IPS-18a (cell line): ENCODE data around the gene HIF1AN.

ENCODE experiments used
- H3K27ac ChIP-seq: one replicate; pipeline ENCODE4 v1.5.1; 2013; ENCODE audit warnings: low read length
- H3K27me3 ChIP-seq: one replicate; pipeline ENCODE4 v1.6.1; 2013; ENCODE audit warnings: mild to moderate bottlenecking, low read length; ENCODE audit not compliant: control insufficient read depth, insufficient read depth
- H3K36me3 ChIP-seq: one replicate; pipeline ENCODE4 v1.6.1; 2013; ENCODE audit warnings: low read depth, low read length; ENCODE audit not compliant: control insufficient read depth
- H3K4me1 ChIP-seq: one replicate; pipeline ENCODE4 v1.6.1; 2013; ENCODE audit warnings: low read depth, low read length; ENCODE audit not compliant: control insufficient read depth
- H3K4me3 ChIP-seq: one replicate; pipeline ENCODE4 v1.5.1; 2013; ENCODE audit warnings: low read length
- H3K9ac ChIP-seq: one replicate; pipeline ENCODE4 v1.6.1; 2013; ENCODE audit warnings: mild to moderate bottlenecking, low read length, moderate library complexity
- H3K9me3 ChIP-seq: one replicate; pipeline ENCODE4 v1.6.1; 2013; ENCODE audit warnings: low read depth, low read length; ENCODE audit not compliant: control insufficient read depth

HIF1AN gene

DNA sequence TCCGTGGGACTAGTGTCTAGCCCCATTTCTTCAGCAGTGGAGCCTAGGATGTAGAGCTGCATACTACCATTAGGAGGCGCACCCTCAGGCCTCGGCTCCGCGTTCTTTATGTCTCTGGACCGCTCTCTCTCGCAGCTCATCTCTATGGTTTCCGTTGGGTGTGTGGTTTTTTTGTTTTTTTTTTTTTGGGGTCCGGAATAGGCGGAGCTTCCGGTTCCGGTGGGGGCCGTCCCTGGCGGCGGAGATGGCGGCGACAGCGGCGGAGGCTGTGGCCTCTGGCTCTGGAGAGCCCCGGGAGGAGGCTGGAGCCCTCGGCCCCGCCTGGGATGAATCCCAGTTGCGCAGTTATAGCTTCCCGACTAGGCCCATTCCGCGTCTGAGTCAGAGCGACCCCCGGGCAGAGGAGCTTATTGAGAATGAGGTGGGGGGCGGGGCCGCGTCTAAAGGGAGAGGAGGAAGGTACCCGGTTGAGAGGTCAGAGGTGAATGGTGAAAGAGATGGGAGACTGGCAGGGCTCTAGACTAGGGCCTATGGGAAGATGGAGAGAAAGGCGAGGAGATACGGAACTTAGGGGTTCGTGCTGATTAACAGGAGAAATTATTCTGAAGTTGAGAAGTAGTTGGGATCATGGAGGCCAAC lies at the start of gene HIF1AN:
TSS of gene HIF1AN (plus strand) at position 229 of the 639 bp plus-strand sequence. CDS start at position 245, 16 bp downstream.
- H3K9ac ChIP-seq = peak within 1 kb of the TSS; percentile 41
- H3K4me1 ChIP-seq = peaks cover 3% of the 10 kb centered on the region
- no peak within 1 kb of the TSS for H3K27ac ChIP-seq
- peak within 1 kb of the TSS; percentile 89 for H3K4me3 ChIP-seq
- no peaks in the 10 kb centered on the region for H3K27me3 ChIP-seq
- no peaks in the 10 kb centered on the region for H3K9me3 ChIP-seq
- H3K36me3 ChIP-seq = peaks cover 28% of the 10 kb centered on the region

DNA sequence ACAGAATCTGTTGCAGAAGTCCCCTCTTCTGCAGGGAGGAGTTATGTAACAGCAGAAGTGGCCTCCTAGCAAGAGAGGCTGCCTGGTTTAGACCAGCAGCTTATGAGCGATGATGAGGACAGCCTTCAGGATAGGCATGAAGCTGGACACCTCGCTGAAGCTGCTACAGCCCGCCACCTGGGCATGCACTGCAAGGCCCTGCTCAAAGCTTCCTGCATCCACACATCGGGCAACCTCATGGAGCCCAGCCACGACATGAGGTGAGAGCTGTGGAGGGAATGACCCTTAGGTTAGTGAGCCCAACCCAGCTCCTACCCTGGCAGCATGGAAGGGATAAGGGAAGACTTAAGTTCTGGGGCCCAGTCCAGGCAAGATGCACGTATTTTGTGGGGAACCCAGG lies 48.2 kb upstream of the HIF1AN start:
- Histone ChIP-seq H3K4me1 (peaks cover 32% of the 10 kb centered on the region), H3K9me3 (no peaks in the 10 kb centered on the region), H3K36me3 (no peaks in the 10 kb centered on the region), H3K4me3 (no peak overlapping the region), H3K9ac (no peak overlapping the region), H3K27me3 (peaks cover 99% of the 10 kb centered on the region), H3K27ac (no peak overlapping the region)

DNA sequence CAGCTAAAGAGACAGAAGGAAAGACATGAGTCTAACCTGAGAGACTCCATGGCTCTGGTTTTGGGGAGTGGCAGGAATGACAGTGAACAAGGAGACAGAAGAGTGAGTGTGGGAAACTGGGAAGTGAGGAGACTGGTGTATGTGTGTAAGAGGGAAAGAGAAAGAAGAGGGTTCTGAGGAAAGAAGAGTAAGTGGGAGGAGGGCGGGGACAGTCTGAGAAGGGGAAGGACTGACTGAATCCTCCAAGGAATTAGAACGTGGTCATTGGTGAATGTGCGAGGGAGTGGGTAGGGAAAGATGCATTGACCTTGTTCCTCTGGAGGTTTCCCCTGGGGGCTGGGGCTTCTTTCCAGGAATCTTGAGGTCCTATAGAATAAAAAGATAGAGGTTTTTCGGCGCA lies 46.3 kb upstream of the HIF1AN start:
- Histone ChIP-seq H3K4me1 (peaks cover 25% of the 10 kb centered on the region), H3K9me3 (no peaks in the 10 kb centered on the region), H3K36me3 (no peaks in the 10 kb centered on the region), H3K27ac (no peak overlapping the region), H3K27me3 (peaks cover 96% of the 10 kb centered on the region), H3K4me3 (no peak overlapping the region), H3K9ac (no peak overlapping the region)

DNA sequence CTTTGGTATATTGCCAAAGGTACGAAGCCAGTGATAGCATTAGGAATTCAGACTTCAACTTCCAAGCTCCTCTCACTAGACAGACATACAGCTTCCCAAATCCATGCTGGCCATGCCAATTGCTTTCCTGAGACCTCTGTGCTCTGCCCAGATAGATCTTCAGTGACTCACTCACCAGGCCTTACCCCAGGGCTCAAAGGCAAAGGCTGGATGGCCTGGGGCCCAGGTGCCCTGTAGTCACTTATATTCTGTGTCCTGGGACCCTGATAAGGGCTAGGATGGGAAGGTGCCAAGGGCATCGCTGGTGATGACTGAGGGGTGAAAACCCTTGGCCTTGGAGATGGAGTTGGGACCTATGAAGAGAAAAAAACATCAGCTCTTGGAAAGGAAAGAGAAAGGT lies 45.2 kb upstream of the HIF1AN start:
- H3K36me3 ChIP-seq = no peaks in the 10 kb centered on the region
- H3K4me3 ChIP-seq = no peak overlapping the region
- no peak overlapping the region for H3K27ac ChIP-seq
- no peak overlapping the region for H3K9ac ChIP-seq
- H3K4me1 ChIP-seq = peaks cover 13% of the 10 kb centered on the region
- H3K9me3 ChIP-seq = no peaks in the 10 kb centered on the region
- peaks cover 91% of the 10 kb centered on the region for H3K27me3 ChIP-seq

DNA sequence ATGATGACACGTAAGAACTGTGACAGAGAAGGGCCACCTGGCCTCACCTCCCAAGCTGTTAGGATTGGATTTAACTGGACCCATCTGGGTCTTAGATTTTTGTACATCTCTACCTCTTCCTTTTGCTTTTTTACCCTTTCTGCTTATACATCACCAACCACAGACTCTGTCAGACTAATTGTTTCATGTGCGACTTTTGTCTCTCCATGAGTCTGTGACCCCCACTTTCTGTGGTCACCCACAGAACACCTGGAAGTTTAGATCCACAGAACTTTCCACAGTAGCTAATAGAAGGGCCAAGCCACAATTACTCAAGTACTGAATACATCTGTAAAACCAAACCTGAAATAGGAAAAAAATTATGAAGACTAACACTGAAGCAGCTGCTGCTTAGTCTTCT lies 39.2 kb upstream of the HIF1AN start:
- H3K36me3 ChIP-seq = no peaks in the 10 kb centered on the region
- H3K27ac ChIP-seq = no peak overlapping the region
- no peaks in the 10 kb centered on the region for H3K9me3 ChIP-seq
- no peaks in the 10 kb centered on the region for H3K4me1 ChIP-seq
- no peak overlapping the region for H3K4me3 ChIP-seq
- peaks cover 50% of the 10 kb centered on the region for H3K27me3 ChIP-seq
- H3K9ac ChIP-seq = no peak overlapping the region

DNA sequence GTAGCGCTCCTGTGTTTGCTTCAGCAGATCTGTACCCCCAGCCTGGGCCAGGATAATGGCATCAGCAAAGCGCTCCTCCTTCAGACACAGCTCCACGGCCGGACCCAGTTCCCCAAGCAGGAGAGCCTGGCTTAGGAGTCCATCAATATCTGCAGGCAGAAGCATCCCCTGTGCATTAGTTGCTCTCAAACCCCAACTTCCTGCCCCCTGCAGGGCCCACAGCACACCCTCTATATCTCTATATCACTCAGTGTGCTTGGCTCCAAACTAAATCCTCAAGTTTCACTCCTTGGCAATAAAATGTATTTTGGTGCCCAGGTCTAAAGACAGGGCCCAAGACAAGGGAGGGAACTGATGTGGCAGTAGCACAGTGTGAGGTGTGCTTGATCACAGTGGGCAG lies 37.7 kb upstream of the HIF1AN start:
- no peaks in the 10 kb centered on the region for H3K36me3 ChIP-seq

DNA sequence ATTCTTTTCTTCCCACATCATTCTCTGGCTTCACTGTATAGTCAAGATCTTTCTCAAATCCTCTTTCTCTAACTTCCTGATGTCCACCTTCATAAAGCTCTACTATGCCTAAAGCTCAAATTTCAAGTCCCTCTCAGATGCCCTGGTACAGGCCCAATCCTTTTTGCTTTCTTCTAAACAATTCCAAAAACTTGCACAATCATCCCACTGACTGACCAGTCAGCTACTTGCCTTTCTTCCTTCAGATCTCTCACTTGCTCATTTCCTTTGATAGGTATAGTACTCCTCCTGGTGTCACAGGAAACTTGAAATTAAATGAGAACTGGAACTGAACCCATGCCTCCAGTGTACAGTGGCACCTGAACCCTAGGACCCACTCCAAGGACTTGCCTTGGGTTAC lies 34.3 kb upstream of the HIF1AN start:
- Histone ChIP-seq H3K36me3 (no peaks in the 10 kb centered on the region), H3K9me3 (no peaks in the 10 kb centered on the region)

More for the DNA sequence above, 37.7 kb upstream of the HIF1AN start:
- Histone ChIP-seq H3K27me3 (peaks cover 38% of the 10 kb centered on the region), H3K9me3 (no peaks in the 10 kb centered on the region), H3K9ac (no peak overlapping the region), H3K27ac (no peak overlapping the region), H3K4me3 (no peak overlapping the region), H3K4me1 (no peaks in the 10 kb centered on the region)

DNA sequence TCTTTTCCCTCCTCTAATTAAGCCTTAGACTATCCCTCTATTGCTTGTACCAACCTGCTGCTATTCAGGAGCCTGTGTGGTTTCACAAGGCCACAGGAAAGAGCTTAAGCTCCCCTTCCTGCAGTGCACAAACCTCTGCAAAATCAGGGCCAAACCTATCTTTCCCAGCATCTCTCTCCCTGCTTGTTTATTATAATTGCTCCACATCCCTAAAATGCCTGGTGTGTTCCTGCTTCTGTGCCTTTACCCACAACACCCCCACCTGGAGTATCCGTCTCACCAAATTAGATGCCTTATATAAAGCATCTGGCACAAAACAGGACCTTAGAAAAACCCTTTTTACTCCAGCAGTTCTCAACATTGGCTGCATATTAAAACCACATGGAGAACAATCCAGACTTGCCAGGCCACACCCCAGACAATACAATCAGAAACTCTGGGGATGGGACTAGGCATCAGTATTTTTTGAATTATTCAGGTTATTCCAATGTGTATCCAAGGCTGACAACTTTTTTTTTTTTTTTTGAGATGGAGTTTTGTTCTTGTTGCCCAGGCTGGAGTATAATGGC lies 32.7 kb upstream of the HIF1AN start:
- no peak overlapping the region for H3K9ac ChIP-seq
- no peaks in the 10 kb centered on the region for H3K9me3 ChIP-seq
- H3K4me3 ChIP-seq = no peak overlapping the region
- H3K4me1 ChIP-seq = no peaks in the 10 kb centered on the region
- peaks cover 8% of the 10 kb centered on the region for H3K27me3 ChIP-seq
- no peak overlapping the region for H3K27ac ChIP-seq
- no peaks in the 10 kb centered on the region for H3K36me3 ChIP-seq

More for the DNA sequence above, 34.3 kb upstream of the HIF1AN start:
- Histone ChIP-seq H3K9ac (no peak overlapping the region), H3K4me1 (no peaks in the 10 kb centered on the region), H3K27me3 (peaks cover 9% of the 10 kb centered on the region), H3K27ac (no peak overlapping the region), H3K4me3 (no peak overlapping the region)

DNA sequence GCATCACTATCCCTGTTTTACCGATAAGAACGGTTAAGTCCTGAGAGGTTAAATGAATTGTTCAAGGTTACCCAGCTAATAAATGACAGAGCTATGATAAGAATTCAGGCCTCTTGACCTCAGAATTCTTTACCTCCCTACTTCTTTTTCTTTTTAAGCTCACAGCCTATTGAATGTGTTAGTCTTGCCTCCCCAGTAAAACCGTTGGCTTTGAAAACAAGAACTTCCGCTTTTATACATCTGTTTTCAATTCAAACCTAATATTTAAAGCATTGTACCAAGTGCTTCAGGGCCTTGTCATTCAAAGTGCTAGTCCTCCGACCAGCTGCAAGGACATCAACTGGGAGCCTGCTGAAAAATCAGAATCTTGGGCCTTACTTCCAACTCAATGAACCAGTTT lies 31.6 kb upstream of the HIF1AN start:
- H3K4me3 ChIP-seq = no peak overlapping the region
- no peaks in the 10 kb centered on the region for H3K36me3 ChIP-seq

DNA sequence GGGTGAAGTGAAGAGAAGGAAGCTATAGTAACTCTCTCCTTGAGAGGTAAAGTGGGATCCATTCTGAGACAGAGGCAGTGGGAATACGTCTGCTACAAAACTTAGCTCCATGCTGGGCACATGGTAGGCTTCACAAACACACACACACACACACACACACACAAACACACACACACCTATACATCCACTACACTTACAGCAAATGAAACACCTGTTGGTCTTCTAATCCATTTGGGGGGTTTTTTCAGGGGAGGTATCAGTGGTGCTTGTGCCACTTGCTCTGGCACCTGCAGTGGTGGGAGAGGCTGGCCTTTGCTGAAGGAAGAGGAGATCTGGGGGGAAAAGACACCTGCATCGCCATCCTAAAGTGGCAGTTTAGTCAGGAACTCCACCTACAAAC lies 30.6 kb upstream of the HIF1AN start:
- peaks cover 14% of the 10 kb centered on the region for H3K27me3 ChIP-seq
- no peak overlapping the region for H3K27ac ChIP-seq
- no peak overlapping the region for H3K9ac ChIP-seq
- H3K36me3 ChIP-seq = no peaks in the 10 kb centered on the region
- no peaks in the 10 kb centered on the region for H3K9me3 ChIP-seq
- no peaks in the 10 kb centered on the region for H3K4me1 ChIP-seq
- no peak overlapping the region for H3K4me3 ChIP-seq

More for the DNA sequence above, 31.6 kb upstream of the HIF1AN start:
- H3K4me1 ChIP-seq = no peaks in the 10 kb centered on the region
- H3K9me3 ChIP-seq = no peaks in the 10 kb centered on the region
- H3K9ac ChIP-seq = no peak overlapping the region
- H3K27me3 ChIP-seq = peaks cover 14% of the 10 kb centered on the region
- no peak overlapping the region for H3K27ac ChIP-seq

DNA sequence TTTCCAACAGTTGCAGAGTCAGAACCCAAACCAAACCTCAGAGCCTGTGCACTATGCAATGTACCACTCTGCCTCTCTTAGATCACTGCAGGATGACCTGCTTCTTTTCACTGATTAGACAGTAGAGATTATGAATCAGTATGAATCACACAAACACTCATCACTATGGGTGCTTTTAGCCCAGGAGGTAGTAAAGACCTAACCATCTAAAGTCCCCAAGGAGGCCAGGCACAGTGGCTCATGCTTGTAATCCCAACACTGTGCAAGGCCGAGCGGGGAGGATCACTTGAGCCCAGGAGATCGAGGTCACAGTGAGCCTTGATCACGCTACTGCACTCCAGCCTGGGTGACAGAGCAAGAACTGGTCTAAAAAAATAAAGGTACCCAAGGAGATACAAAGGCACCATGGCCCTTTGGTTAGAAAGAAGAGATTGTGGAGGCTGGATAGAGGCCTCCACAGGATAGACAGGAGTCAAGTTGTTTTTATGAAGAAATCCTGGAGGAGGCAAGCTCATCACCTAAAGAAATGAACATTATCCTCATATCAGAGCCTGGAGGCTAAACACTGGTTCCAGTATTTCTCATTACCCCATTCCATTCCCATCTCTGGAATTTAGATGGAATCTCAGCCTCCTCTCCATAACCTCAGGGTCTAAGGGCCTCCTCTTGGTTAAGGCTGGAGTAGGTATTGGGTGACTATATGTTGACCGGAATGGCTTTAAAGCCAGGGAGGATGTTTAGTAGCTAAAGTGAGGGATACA lies 29.0 kb upstream of the HIF1AN start:
- no peaks in the 10 kb centered on the region for H3K4me1 ChIP-seq
- no peak overlapping the region for H3K4me3 ChIP-seq
- peaks cover 14% of the 10 kb centered on the region for H3K27me3 ChIP-seq
- no peak overlapping the region for H3K27ac ChIP-seq
- H3K9ac ChIP-seq = no peak overlapping the region
- H3K9me3 ChIP-seq = no peaks in the 10 kb centered on the region
- H3K36me3 ChIP-seq = no peaks in the 10 kb centered on the region
